GM06990 (cell line): ENCODE data around the gene FALEC.

ENCODE experiments used
- DNase-seq: peaks from one replicate; pipeline ENCODE4 v3.0.0-alpha.2; 2011; ENCODE audit not compliant: insufficient read length; ENCODE audit errors: extremely low read depth
- H3K27me3 ChIP-seq: replicated peaks from 2 replicates; pipeline ENCODE4 v1.6.0; 2011; ENCODE audit warnings: low read length; ENCODE audit not compliant: control insufficient read depth, insufficient read depth
- H3K36me3 ChIP-seq: 2 replicates; pipeline ENCODE4 v1.5.1; 2011; ENCODE audit warnings: low read length; ENCODE audit not compliant: control insufficient read depth, insufficient read depth
- H3K4me3 ChIP-seq: replicated peaks from 2 replicates; pipeline ENCODE4 v1.5.1; 2011; ENCODE audit warnings: low read depth, mild to moderate bottlenecking, control low read depth, low read length
- CTCF ChIP-seq: IDR thresholded peaks from 2 replicates; pipeline ENCODE4 v1.5.1; 2011; ENCODE audit warnings: low read length, control low read depth, mild to moderate bottlenecking, inconsistent platforms; ENCODE audit not compliant: insufficient read depth, poor library complexity, severe bottlenecking

Gene FALEC

GRCh38 chr1:150476754-150477153 lies 38.8 kb upstream of the FALEC start:
- Histone ChIP-seq H3K27me3 (no peaks in the 10 kb centered on the region), H3K4me3 (no peak overlapping the region), H3K36me3 (peaks cover 8% of the 10 kb centered on the region)
- DNase-seq = no peak
- TF ChIP-seq CTCF = no peak

GRCh38 chr1:150477320-150477719 lies 38.2 kb upstream of the FALEC start:
- DNase-seq = no peak
- Histone ChIP-seq H3K27me3 (no peaks in the 10 kb centered on the region), H3K4me3 (no peak overlapping the region), H3K36me3 (peaks cover 4% of the 10 kb centered on the region)
- TF ChIP-seq CTCF = no peak

- Histone ChIP-seq H3K4me3 (no peak overlapping the region), H3K27me3 (no peaks in the 10 kb centered on the region), H3K36me3 (no peaks in the 10 kb centered on the region)
- no peak for TF ChIP-seq CTCF
- no peak for DNase-seq
Observed at GRCh38 chr1:150477733-150478132, 37.8 kb upstream of the FALEC start.

DNA sequence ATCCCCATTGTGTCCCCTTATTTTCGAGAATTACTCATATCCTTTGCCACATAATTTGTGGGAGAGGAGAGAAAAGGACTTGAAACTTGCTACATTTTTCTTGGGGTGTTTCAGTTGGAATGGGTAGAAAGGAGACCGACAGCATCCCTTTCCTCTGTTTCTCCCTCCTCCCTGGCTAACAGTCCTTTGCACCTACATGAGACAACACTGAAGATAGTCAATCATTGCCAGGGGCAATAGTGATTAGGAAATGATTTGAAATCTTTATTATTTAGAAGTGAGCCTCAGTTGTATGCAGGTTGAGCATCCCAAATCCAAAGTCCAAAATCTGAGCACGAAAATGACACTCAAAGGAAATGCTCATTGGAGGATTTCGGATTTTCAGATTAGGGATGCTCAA lies 36.2 kb upstream of the FALEC start:
- TF ChIP-seq CTCF = no peak
- no peaks in the 10 kb centered on the region for H3K27me3 ChIP-seq
- H3K36me3 ChIP-seq = no peaks in the 10 kb centered on the region
- no peak overlapping the region for H3K4me3 ChIP-seq
- DNase-seq = no peak

DNA sequence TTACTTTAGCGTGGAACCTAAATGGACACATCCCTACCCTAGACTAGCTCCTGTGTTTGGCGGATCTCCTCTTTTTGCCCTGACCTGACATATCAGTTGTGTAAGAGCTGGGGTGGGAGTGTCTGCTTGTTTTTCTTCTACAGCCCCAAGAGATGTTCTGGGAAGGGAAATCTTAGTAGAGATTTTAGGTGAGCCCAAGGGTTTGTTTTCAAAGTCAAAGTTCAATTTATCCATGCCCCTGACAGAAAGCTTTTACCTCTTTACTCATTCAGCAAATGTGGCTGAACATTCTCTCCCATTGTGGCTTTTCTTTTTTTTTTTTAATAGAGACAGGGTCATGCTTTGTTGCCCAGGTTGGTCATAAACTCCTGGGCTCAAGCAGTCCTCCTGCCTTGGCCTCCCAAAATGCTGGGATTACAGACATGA lies 35.6 kb upstream of the FALEC start:
- Histone ChIP-seq H3K36me3 (no peaks in the 10 kb centered on the region), H3K27me3 (no peaks in the 10 kb centered on the region), H3K4me3 (no peak overlapping the region)
- TF ChIP-seq CTCF = no peak
- no peak for DNase-seq

DNA sequence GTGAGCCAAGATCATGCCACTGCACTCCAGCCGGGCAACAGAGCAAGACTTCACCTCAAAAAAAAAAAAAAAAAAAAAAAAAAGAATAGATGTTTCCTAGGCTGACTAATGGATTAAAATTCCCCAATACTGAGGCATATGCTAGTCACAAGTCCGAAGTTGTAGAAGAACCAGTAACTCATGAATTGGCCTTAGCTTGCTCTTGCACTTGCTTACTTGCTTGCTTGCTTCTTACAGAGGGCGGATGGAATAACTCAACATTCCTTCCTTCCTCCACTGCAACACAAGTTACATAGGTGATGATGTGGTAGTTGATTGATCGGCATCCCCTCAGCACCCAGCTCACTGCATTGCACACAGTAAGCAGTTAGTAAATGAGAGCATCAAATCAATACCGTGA lies 31.1 kb upstream of the FALEC start:
- TF ChIP-seq CTCF = no peak
- Histone ChIP-seq H3K4me3 (no peak overlapping the region), H3K27me3 (no peaks in the 10 kb centered on the region), H3K36me3 (no peaks in the 10 kb centered on the region)
- DNase-seq = no peak
